Fibroblast of the aortic adventitia (primary cell): ENCODE data around the gene BCAR3. TPM values are rescaled to one million over a fixed set of nuclear protein-coding genes. Genes with fewer than 3 reads are reported as not detected.

Source experiments
- DNase-seq: peaks from one replicate; pipeline ENCODE4 v3.0.0-alpha.2; 2010; ENCODE audit warnings: low read depth
- H3K4me3 ChIP-seq: 2 replicates; pipeline ENCODE4 v1.5.1; 2011; ENCODE audit warnings: low read depth, mild to moderate bottlenecking, control low read depth, low read length, moderate library complexity
- CTCF ChIP-seq: IDR thresholded peaks from 2 replicates; pipeline ENCODE4 v1.5.1; 2011; ENCODE audit warnings: mild to moderate bottlenecking, low read length, control low read depth, inconsistent platforms; ENCODE audit not compliant: insufficient read depth
- total RNA-seq: library from RNA; depleted of rRNA; stranded (reverse); fragments of >200 nt; gene quantifications from 2 replicates; pipeline ENCODE4 v1.2.3, GENCODE V29; 2012; ENCODE audit warnings: low replicate concordance

Gene BCAR3
- total RNA-seq, 1 donor: 34.4 TPM

GRCh38 chr1:93531193-93531592, 150.4 kb downstream of the BCAR3 start:
- no peak overlapping the region for H3K4me3 ChIP-seq
- TF ChIP-seq CTCF: no peak
- no peak for DNase-seq

GRCh38 chr1:93528412-93528811, 153.2 kb downstream of the BCAR3 start:
- no peak for TF ChIP-seq CTCF
- H3K4me3 ChIP-seq: no peak overlapping the region
- no peak for DNase-seq

- no peak for TF ChIP-seq CTCF
- DNase-seq: no peak
- no peak overlapping the region for H3K4me3 ChIP-seq
Measured at GRCh38 chr1:93526431-93526830, 155.2 kb downstream of the BCAR3 start.

- no peak overlapping the region for H3K4me3 ChIP-seq
- peak; percentile 14 for DNase-seq
- TF ChIP-seq CTCF: no peak
Measured at GRCh38 chr1:93525431-93525830, 156.2 kb downstream of the BCAR3 start.

GRCh38 chr1:93522721-93523120, 158.9 kb downstream of the BCAR3 start:
- no peak for TF ChIP-seq CTCF
- no peak for DNase-seq
- H3K4me3 ChIP-seq: no peak overlapping the region

GRCh38 chr1:93521618-93522017, 160.0 kb downstream of the BCAR3 start:
- no peak for DNase-seq
- H3K4me3 ChIP-seq: no peak overlapping the region
- TF ChIP-seq CTCF: no peak

GRCh38 chr1:93519199-93519829, 162.3 kb downstream of the BCAR3 start:
- peak; percentile 17 for DNase-seq
- TF ChIP-seq CTCF: no peak

More at GRCh38 chr1:93519199-93519829, 162.3 kb downstream of the BCAR3 start:
- H3K4me3 ChIP-seq: no peak overlapping the region
